HL-60 (cell line): ENCODE data around the gene ADH7.

Experiments used
- GABPA ChIP-seq: IDR thresholded peaks from 2 replicates; pipeline ENCODE4 v1.6.1; 2012; ENCODE audit warnings: low read depth
- POLR2AphosphoS5 ChIP-seq: IDR thresholded peaks from 2 replicates; pipeline ENCODE4 v1.6.1; 2012; ENCODE audit warnings: low read depth
- TF ChIP-seq, protein P1 (sequence below): IDR thresholded peaks from one replicate; pipeline ENCODE4 v1.5.1; 2011; ENCODE audit warnings: low read length, control low read depth, inconsistent platforms; ENCODE audit not compliant: insufficient read depth
- TF ChIP-seq, protein P2 (sequence below): IDR thresholded peaks from 2 replicates; pipeline ENCODE4 v1.6.1; 2012; ENCODE audit warnings: low read depth; ENCODE audit not compliant: insufficient replicate concordance

DNA sequence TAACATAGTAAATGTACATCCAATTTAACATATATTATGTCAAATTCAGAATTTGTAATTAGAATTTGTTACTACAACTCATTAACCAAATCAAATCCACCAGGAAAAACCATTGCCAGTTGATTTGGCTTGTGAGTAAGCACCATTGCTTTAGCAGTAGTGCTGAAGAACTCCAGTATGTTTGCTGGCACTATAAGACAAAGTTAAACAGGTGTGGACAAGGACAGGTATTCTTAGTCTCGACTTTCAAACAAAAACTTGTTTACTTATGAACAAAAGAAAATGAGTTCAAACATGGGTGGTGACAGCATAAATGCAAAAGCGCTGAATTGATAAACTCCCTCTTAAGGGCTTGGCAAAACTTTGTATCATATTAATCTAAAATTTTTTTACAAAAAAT is 1.3 kb upstream of the ADH7 start:
- TF ChIP-seq, protein P1, sequence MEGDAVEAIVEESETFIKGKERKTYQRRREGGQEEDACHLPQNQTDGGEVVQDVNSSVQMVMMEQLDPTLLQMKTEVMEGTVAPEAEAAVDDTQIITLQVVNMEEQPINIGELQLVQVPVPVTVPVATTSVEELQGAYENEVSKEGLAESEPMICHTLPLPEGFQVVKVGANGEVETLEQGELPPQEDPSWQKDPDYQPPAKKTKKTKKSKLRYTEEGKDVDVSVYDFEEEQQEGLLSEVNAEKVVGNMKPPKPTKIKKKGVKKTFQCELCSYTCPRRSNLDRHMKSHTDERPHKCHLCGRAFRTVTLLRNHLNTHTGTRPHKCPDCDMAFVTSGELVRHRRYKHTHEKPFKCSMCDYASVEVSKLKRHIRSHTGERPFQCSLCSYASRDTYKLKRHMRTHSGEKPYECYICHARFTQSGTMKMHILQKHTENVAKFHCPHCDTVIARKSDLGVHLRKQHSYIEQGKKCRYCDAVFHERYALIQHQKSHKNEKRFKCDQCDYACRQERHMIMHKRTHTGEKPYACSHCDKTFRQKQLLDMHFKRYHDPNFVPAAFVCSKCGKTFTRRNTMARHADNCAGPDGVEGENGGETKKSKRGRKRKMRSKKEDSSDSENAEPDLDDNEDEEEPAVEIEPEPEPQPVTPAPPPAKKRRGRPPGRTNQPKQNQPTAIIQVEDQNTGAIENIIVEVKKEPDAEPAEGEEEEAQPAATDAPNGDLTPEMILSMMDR = no peak
- TF ChIP-seq, protein P2, sequence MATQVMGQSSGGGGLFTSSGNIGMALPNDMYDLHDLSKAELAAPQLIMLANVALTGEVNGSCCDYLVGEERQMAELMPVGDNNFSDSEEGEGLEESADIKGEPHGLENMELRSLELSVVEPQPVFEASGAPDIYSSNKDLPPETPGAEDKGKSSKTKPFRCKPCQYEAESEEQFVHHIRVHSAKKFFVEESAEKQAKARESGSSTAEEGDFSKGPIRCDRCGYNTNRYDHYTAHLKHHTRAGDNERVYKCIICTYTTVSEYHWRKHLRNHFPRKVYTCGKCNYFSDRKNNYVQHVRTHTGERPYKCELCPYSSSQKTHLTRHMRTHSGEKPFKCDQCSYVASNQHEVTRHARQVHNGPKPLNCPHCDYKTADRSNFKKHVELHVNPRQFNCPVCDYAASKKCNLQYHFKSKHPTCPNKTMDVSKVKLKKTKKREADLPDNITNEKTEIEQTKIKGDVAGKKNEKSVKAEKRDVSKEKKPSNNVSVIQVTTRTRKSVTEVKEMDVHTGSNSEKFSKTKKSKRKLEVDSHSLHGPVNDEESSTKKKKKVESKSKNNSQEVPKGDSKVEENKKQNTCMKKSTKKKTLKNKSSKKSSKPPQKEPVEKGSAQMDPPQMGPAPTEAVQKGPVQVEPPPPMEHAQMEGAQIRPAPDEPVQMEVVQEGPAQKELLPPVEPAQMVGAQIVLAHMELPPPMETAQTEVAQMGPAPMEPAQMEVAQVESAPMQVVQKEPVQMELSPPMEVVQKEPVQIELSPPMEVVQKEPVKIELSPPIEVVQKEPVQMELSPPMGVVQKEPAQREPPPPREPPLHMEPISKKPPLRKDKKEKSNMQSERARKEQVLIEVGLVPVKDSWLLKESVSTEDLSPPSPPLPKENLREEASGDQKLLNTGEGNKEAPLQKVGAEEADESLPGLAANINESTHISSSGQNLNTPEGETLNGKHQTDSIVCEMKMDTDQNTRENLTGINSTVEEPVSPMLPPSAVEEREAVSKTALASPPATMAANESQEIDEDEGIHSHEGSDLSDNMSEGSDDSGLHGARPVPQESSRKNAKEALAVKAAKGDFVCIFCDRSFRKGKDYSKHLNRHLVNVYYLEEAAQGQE = no peak
- TF ChIP-seq GABPA (no peak), POLR2AphosphoS5 (no peak)
